GM21619 (cell line): ENCODE results near the gene GALNTL6.
"Not testable (repeated sequence)": the region's sequence is repeated elsewhere in the genome, so short reads cannot be mapped to it uniquely, and the experiment has no call there.

ENCODE experiments used
- ATAC-seq: cut with Tn5 transposase; IDR thresholded peaks from one replicate; pipeline ENCODE4 v1.9.1; 2021; ENCODE audit not compliant: unreplicated experiment

GALNTL6 gene

DNA sequence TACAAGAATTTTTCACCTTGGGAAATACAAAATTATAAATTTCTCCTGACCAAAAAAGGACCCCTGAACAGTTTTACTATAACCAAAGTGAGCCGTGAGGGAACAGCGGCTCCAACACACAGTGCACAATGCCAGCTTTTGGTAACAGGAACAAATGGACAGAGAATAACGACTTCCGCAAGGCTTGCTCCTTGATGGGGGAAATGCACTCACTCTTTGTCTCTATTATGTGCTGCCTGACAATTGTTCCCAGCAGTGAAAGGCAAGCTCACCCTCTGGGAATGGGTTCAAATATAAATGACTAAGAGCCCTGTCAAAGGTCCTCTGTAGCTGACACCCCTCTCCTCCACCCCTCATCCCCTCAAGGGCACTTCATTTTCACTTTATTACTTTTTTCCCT is 1029.6 kb downstream of the GALNTL6 start:
- no peak for ATAC-seq

DNA sequence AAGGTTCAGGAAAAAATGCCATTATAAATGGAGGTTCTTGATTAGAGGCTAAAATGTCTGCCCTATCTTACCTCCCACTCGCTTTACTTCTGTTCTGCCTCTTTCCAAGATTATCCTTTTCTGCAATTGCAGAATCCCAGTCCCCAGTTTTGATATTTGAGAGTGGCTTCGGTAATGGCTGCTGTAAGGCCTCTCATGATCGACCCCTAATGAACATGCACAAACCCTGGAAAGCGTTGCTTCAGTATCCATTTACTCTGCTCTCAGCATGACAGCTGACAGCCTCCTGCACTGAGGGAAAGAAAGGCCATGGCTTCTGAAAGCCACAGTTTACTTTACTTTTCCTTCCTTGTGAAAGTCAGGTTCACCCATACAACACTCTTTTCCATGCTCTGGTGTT is 1030.0 kb downstream of the GALNTL6 start:
- no peak for ATAC-seq

DNA sequence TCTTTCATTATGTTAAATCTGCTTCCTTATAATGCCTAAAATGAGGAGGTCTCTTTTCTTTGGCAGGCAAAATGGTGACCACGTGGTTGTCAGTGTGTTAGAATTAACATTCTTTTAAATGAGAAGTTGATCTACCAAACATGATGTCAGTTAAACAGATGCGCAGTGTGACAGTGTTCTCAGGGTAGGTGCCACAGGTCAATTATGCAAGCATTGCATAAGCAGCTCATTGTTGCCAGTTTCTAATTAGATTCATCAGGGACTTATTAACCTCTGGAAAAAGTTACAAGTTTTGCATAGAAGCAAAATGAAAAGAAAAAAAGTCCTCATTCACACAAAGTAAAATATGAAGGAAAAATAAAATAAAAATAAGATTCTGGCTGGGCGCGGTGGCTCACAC is 1031.4 kb downstream of the GALNTL6 start:
- ATAC-seq, result no peak

DNA sequence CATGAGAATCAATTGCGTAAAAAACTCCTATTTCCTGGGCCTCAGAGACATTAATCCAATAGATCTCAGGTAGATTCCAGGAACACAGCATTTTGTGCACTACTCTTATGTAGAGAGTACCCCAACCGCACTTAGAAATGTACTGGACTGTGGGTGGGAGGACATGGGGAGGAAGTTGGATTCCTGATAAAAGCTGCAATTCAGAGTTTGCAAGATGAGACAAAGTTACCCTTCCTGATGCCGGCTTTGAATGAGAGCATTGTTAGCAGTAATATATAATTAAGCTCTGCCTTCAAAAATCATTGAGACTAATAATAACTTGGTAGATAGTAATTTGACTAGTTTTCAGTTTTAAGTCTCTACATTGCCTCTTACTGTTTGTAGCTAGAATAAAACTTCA is 1032.1 kb downstream of the GALNTL6 start:
- ATAC-seq, result no peak

DNA sequence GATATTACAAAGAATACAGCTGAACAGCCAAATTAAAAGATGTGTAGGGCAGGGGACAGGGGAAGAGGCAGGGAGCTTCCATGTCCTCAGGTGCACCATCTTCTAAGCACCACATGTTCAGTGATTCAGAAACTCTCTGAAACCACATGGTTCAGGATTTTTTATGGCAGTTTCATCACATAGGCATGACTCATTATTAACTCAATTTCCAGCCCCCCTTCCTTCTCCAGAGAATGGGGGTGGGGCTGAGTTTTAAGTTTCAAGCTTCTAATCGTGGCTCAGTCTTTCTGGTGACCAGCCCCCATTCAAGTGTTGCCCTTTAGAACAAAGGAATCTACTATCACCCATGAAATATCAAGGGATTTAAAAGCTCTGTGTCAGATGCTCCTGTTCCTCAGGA is 1037.6 kb downstream of the GALNTL6 start:
- no peak for ATAC-seq

DNA sequence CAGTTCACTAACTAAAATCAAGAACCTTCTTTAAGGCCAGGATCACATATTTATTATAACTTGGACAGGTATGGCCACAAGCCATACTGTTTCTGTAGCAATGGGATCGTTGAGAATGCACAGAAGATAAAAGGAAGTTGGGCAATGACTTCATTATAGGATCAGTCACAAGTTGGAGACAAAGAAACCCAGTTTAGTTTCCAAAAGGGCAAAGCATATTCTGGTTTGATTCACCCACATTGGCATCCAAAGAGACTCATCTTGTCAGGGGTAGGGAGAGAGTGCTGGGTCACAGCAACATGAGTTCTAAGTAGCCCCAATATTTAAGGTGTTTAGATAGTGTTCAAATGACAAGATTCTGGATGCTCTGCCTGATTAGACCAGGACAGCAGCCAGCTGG is 1038.3 kb downstream of the GALNTL6 start:
- ATAC-seq, result no peak

DNA sequence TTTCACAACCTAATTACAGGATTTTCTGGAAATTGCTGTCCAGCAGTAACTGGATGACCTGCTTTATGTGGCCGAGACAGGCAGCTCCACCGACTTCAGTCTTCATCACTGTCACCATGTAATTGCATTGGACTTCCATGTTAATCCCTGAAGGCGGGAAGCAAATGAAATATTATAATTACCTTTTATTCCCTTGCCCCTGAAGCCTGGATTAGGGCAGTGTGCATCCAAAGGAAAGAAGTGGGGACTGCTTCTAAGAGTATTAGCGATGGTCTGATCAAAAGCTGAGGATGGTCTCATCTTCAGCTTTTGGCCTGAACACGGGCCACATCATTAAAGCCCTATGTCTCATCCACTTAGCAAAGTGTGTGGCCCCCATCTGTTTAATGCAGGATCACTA is 1043.8 kb downstream of the GALNTL6 start:
- no peak for ATAC-seq

DNA sequence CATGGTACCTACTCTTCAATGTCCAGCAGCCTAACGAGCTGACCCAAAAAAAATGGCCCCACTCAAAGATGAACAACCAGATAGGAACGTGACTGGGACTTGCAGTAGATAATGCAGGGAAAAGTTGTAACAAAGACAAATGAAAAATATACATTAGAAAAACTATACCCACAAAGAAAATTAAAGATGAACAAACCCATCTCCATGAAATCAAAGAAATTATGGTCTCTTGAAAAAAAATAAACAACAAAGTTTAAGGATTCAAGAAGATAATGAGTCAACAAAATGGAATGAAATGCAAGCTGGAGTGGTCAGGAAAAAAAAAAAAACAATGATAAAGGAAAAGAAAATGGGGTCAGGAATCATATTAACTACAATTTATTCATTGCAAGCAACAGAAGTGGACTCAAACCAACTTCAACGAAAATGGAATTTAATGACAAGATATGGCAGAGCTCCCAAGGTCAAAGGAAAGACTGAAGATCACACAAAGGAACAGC is 1045.6 kb downstream of the GALNTL6 start:
- ATAC-seq, result no peak

DNA sequence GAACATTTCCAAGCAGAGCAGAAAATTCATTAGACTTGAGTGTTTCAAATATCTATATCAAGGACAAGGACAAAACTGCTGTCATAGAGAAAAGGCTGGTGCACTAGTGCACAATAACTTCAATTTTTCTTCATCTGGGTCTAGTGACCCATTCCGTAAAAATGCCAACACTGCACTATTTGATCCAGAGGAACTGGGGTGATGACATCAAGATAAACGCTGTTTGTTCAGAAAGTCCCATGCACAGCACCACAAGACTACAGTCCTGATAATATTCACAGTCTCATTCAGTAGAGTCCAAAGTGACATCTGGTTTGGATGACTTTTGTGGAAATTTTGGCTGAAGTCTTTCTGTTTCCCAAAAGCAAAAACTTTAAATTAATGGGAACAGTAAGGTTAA is 1051.9 kb downstream of the GALNTL6 start:
- no peak for ATAC-seq

DNA sequence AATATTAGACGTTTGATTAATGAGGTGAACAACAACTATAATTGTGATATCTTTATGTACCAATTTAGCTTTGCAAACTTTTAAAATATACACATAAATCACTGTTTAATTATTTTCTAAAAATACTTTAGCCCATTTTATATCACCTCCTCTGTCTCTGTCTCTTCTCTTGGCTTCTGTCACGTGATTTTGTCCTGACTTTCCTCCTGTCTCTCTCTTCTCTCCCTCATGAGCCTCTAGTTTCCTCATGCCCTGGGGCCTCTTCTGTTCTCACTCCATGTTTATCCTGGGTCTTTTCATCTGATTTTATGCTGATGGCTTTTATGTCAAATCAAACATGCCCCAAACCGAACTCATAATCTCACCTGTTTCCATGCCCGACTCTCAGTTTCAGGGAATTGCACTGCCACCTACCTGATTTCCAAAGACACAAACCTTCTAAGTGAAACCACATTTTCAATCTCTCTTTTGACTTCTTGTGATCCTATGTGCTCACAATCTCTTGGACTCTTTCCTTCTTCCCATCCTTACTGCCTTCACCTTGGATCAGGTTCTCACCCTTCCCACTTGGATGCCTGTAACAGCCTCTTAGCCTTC is 1052.4 kb downstream of the GALNTL6 start:
- ATAC-seq, result no peak

DNA sequence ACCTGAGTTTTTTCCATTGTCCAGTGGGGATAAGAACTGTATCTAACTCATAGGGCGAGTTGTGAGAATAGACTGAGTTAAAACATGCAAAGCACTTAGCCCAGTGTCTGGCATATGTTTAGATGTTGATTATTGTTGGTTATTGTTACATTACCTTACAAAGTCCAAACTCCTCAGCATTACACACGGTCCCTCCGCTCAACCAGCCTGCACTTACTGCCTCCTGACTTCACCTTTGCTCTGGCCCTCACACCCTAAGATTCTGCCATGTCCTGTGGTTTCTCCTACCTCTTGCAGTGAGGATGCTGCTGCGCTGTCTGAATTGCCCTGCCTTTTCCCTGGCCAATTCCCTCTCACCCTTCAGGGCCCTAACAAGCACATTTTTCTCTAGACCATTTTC is 1053.2 kb downstream of the GALNTL6 start:
- ATAC-seq, result no peak

DNA sequence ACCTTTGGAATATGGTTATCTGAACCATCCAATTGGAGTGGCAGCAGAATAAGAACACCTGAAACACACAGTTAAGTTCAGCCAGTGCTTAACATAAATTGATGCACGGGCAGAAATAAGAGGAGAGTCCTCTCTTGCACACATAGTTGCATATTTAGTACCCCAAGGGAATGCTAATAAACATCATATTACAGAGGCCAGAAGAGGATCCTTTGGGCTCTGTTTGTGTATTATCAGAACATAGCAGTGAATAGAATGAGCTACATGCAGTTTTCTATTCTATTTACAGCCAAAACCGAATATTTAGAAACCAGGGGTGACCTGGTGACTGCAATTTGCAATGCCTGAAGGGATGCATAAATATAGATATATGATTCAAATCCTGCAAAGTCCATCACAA is 1054.6 kb downstream of the GALNTL6 start:
- no peak for ATAC-seq

DNA sequence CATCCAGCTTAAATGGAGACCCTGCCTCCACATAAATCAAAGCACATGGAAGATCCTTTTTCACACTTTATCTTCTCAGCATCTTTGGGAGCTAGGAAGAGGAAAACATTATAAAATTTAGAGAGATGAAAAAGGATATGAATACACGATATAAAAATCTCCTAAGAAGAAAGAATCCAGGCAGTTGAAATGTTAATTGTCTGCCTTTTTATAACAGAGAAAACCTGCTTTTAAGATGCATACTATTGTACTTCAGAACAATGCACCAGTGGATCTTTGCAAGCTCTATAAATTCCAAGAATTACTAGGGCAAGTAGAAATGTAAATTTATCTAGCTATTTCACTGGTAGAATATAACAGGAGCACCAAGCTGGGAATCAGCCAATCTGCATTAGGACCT is 1055.1 kb downstream of the GALNTL6 start:
- no peak for ATAC-seq

DNA sequence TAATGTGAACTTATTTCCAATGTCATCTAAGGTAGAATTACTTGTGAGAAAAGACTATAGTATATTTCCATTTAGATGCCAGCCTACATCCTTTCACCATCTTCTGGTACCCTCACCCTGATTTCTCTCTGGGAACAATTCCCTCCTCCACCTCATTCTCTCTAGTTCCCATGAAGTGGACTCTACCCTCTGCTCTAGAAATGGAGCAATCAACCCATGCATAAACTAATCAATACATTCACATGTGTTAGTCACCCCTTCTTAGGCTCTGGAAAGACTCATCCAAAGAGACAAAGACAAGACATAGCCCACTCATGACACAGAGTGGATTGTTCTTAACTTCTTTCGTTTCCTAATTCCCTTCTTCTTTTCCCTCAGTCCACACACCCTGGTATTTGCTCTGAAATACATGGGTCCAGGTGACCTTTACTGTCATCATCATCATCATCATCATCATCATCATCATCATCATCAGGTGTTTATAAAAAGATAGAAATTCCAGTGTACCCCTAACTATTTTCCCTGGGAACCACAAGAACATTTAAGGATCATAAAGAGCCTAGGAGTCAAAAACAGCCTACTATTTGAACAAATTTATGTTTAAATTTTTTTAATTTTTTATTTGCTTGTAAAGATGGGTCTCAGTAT is 1056.5 kb downstream of the GALNTL6 start:
- no peak for ATAC-seq

DNA sequence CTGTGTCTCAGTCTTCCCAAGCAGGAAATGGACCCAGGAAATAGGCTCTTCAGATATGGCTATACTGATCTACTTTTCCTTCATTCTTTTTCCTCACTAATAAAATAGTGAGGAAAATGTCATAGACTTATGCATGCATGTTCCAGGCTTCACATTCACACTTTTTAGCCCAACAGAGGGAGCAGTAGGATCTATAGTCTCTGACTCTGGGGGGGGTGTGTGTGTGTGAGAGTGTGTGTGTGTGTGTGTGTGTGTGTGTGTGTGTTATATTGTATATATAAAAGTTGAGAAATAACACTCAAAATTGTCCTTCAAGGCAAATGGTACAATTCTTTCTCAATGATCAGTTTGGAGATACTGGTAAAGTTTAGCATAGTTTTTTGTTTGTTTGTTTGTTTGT is 1058.2 kb downstream of the GALNTL6 start:
- ATAC-seq, result no peak

DNA sequence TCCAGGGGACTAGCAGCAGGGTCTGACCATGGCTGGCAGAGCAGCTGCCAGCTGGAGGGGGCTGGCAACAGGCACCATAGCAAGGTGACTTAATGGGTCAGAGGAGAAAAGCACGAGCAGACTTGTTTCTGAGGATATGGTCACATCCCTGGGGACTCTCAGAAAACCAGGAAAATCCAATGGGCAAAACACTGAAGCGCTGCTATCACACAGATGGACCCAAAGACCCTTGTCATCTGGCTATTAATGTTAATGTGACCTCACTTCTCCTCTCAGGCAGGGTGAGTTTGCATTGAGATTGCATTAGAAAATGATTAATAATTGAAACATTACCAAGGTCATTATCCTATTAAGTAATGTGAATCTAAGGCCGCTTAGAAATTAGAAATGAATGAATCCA is 1061.7 kb downstream of the GALNTL6 start:
- ATAC-seq, result no peak

DNA sequence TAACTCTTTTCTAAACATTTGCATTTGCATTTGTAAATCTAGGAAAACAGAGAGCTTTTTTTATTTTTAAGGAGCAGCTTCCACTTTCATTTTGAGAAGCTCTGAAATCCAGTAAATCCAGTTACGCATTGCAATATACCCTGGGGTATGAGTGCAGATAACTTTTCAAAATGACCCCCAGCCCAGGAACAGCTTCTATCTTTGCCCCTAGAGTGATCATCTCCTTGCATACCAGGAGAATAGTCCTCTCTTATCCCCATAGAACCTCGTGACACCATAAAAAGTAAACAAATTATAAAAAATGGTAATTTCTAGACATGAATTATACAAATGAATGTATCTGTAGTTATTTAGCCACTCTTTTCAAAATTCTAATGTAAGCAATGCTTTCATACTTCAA is 1063.2 kb downstream of the GALNTL6 start:
- no peak for ATAC-seq

DNA sequence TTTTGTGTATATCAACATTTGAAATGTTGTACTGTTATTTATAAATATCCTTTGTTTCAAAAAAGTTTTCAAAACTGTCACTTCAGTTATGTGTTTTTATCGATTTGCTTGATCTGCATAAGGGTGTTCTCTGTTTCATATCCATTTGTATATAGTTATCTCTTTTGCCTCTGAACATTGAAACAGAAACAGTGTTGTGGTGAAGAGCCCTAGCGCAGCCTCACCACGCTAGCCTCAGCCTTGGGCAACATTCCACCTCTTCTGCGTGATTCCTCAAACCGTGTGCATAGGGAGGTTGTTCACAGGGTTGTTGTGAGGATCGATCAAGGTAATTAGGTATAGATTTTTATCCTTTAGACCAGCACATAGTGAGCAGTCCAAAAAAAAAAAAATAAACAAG is 1068.4 kb downstream of the GALNTL6 start:
- ATAC-seq, result no peak

DNA sequence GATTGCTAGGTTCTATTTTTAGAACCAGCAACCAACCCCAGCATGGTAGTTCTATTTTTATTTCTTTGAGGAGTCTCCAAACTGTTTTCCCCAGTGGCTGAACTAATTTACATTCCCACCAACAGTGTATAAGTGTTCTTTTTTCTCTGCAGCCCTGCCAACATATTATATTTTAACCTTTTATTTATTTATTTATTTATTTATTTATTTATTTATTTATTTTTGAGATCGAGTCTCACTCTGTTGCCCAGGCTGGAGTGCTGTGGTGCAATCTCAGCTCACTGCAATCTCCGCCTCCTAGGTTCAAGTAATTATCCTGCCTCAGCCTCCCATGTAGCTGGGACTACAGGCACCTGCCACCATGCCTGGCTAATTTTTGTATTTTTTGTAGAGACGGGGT is 1074.2 kb downstream of the GALNTL6 start:
- not testable (repeated sequence) for ATAC-seq

DNA sequence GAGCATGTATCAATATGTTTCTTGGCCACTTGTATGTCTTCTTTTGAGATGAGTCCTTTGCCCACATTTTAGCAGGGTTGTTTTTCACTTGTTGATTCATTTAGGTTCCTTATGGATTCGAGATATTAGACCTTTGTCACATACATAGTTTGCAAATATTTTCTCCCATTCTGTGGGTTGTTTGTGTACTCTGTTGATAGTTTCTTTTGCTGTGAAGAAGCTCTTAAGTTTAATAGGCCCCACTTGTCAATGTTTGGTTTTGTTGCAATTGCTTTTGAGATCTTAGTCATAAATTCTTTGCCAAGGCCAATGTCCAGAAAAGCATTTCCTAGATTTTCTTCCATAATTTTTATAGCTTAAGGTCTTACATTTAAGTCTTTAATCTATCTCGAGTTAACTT is 1074.8 kb downstream of the GALNTL6 start:
- ATAC-seq, result no peak

DNA sequence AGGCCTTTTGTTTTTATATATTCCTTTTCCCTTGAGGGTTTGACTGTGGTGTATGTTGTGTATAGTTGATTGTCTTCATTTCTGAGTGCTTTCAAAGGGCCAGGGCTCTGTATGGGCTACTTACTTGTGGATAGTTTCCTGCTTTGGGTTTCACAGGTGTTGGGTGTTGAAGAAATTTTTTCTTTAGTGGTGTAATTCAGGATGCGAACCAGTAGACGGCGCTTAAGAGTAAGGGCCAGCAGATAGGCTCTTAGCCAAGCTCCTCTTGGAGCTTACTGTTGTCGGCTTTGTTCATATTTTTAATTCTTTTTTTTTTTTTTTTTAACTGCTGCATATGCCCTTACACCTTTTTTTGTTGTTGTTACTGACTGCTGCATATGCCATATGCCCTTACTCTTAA is 1079.1 kb downstream of the GALNTL6 start:
- no peak for ATAC-seq

DNA sequence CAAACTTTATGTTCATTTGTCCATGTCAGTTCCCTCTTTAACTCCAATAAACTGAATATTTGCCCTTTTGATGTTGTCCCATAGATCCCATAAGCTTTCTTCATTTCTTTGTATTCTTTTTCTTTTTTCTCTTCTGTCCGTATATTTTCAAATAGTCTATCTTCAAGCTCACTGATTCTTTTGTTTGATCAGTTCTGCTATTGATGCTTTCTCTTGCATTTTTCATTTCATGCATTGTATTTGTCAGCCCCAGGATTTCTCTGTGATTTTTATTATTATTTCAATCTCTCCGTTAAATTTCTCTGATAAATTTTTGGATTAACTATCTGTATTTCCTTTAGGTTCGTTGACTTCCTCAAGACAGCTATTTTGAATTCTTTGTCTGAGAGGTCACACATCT is 1082.5 kb downstream of the GALNTL6 start:
- no peak for ATAC-seq

DNA sequence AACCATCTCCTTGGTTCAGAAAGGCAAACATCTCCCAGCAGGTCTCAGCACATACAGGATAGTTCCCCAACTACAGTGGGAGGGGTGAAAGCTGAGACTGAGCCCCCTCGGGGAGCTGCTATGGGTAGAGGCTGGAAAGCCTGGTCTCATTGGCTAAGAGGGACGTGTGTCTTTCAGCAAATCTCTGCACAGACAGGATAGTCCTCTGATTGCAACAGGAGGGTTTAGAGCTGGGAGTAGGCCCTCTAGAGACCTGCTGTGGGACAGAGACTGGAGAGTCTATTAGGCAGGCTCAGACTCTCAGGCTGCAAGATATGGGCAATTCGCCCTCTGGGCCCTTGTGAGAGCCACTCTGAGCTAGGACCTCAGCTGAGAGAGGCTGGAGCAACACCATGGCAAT is 1083.8 kb downstream of the GALNTL6 start:
- ATAC-seq, result no peak
